ENCODE results near the gene REM2. TPM values are rescaled to one million over a fixed set of nuclear protein-coding genes. Genes with fewer than 3 reads are reported as not detected.

REM2 gene
- total RNA-seq, 3 donors from 2014 or later (not counting 1 experiment from before 2014, with no cell fraction given), result 4.0 to 8.1 (median 7.9) TPM

- Histone ChIP-seq H3K4me1 (ENCODE audit: control insufficient read depth, insufficient read depth, low read length) (peaks cover 9% of the 10 kb centered on the region), H3K36me3 (ENCODE audit: control insufficient read depth, insufficient read depth, low read length) (peaks cover 52% of the 10 kb centered on the region), H3K9me3 (ENCODE audit: control insufficient read depth, insufficient read depth, low read length) (no peaks in the 10 kb centered on the region), H3K27me3 (ENCODE audit: control insufficient read depth, insufficient read depth, low read length) (no peaks in the 10 kb centered on the region), H3K4me3 (ENCODE audit: low read length) (no peak overlapping the region), H3K27ac (ENCODE audit: low read length) (no peak overlapping the region)
- peak overlapping the region in 1 of 2 donors; percentile 58 for H3K27ac Mint-ChIP-seq
- no peaks in the 10 kb centered on the region for H3K9me3 Mint-ChIP-seq
- DNase-seq (no peak), ATAC-seq (no peak)
- no peaks in the 10 kb centered on the region for H3K36me3 Mint-ChIP-seq
- no peaks in the 10 kb centered on the region for H3K27me3 Mint-ChIP-seq (ENCODE audit: low read depth in 2 of 2)
- peaks cover 27 to 54% of the 10 kb centered on the region in 2 donors for H3K4me1 Mint-ChIP-seq
- H3K4me3 Mint-ChIP-seq, result no peak overlapping the region
- 97% methylated on average over 22 of the region's 22 CpGs for WGBS (ENCODE audit: insufficient coverage)
- no peak for TF ChIP-seq CTCF (IDR thresholded peaks at IDR 0.05)
- intact Hi-C loops (cut with micrococcal nuclease), result no loop called here
These were observed 6.0 kb upstream of the REM2 start for GRCh38 chr14:22877000-22877501.

- DNase-seq, result no peak
- H3K4me3 Mint-ChIP-seq, result no peak overlapping the region
- no peak overlapping the region for H3K27ac ChIP-seq (ENCODE audit: low read length)
- ATAC-seq, result no peak
- H3K4me1 ChIP-seq (ENCODE audit: control insufficient read depth, insufficient read depth, low read length), result peaks cover 4% of the 10 kb centered on the region
- peaks cover 19 to 51% of the 10 kb centered on the region in 2 donors for H3K4me1 Mint-ChIP-seq
- H3K36me3 ChIP-seq (ENCODE audit: control insufficient read depth, insufficient read depth, low read length), result peaks cover 52% of the 10 kb centered on the region
- H3K9me3 ChIP-seq (ENCODE audit: control insufficient read depth, insufficient read depth, low read length), result no peaks in the 10 kb centered on the region
- no peaks in the 10 kb centered on the region for H3K27me3 ChIP-seq (ENCODE audit: control insufficient read depth, insufficient read depth, low read length)
- no peak for TF ChIP-seq CTCF (IDR thresholded peaks at IDR 0.05)
- H3K4me3 ChIP-seq (ENCODE audit: low read length), result no peak overlapping the region
- 94% methylated on average over 8 of the region's 8 CpGs for WGBS (ENCODE audit: insufficient coverage)
- intact Hi-C loops (cut with micrococcal nuclease), result no loop called here
- peaks cover 0 to 3% of the 10 kb centered on the region in 2 donors for H3K27me3 Mint-ChIP-seq (ENCODE audit: low read depth in 2 of 2)
- no peaks in the 10 kb centered on the region for H3K36me3 Mint-ChIP-seq
- peak overlapping the region in 1 of 2 donors; percentile 58 for H3K27ac Mint-ChIP-seq
- H3K9me3 Mint-ChIP-seq, result no peaks in the 10 kb centered on the region
These were observed 4.5 kb upstream of the REM2 start for GRCh38 chr14:22878271-22879246.

- peaks cover 19% of the 10 kb centered on the region for H3K36me3 ChIP-seq (ENCODE audit: control insufficient read depth, insufficient read depth, low read length)
- peaks cover 16% of the 10 kb centered on the region for H3K4me1 ChIP-seq (ENCODE audit: control insufficient read depth, insufficient read depth, low read length)
- peaks cover 0 to 3% of the 10 kb centered on the region in 2 donors for H3K27me3 Mint-ChIP-seq (ENCODE audit: low read depth in 2 of 2)
- peaks cover 25 to 65% of the 10 kb centered on the region in 2 donors for H3K4me1 Mint-ChIP-seq
- no peak for TF ChIP-seq CTCF (IDR thresholded peaks at IDR 0.05)
- H3K4me3 Mint-ChIP-seq, result peak overlapping the region; percentile 15
- peak overlapping the region in 1 of 2 donors; percentile 31 for H3K27ac Mint-ChIP-seq
- H3K36me3 Mint-ChIP-seq, result no peaks in the 10 kb centered on the region
- ATAC-seq (no peak), DNase-seq (no peak)
- intact Hi-C loops (cut with micrococcal nuclease), result no loop called here
- no peaks in the 10 kb centered on the region for H3K9me3 Mint-ChIP-seq
- no peaks in the 10 kb centered on the region for H3K9me3 ChIP-seq (ENCODE audit: control insufficient read depth, insufficient read depth, low read length)
- H3K27ac ChIP-seq (ENCODE audit: low read length), result no peak overlapping the region
- no peaks in the 10 kb centered on the region for H3K27me3 ChIP-seq (ENCODE audit: control insufficient read depth, insufficient read depth, low read length)
- WGBS (ENCODE audit: insufficient coverage), result 54% methylated on average over 7 of the region's 7 CpGs
- H3K4me3 ChIP-seq (ENCODE audit: low read length), result no peak overlapping the region
These were observed 958 bp upstream of the REM2 start for GRCh38 chr14:22882064-22882463.
